Measurements from ENCODE around the gene KIF5C.

- TF ChIP-seq CTCF (IDR thresholded peaks at IDR 0.05; ENCODE audit: low read length), result no peak
- TF ChIP-seq EZH2 (IDR thresholded peaks at IDR 0.05; ENCODE audit: borderline replicate concordance, low read length), result no peak
Measured at GRCh38 chr2:149033716-149034115, 158.7 kb downstream of the KIF5C start.

Data from OCI-LY1 (cell line).